ENCODE data around the gene AHNAK2. TPM values are rescaled to one million over a fixed set of nuclear protein-coding genes. Genes with fewer than 3 reads are reported as not detected.
A peak's percentile ranks its signal among the peaks of the same experiment; 100 is the strongest.

The AHNAK2 gene
- total RNA-seq, 6 donors from 2014 or later = 4.3 to 48.0 (median 12.9) TPM

DNA sequence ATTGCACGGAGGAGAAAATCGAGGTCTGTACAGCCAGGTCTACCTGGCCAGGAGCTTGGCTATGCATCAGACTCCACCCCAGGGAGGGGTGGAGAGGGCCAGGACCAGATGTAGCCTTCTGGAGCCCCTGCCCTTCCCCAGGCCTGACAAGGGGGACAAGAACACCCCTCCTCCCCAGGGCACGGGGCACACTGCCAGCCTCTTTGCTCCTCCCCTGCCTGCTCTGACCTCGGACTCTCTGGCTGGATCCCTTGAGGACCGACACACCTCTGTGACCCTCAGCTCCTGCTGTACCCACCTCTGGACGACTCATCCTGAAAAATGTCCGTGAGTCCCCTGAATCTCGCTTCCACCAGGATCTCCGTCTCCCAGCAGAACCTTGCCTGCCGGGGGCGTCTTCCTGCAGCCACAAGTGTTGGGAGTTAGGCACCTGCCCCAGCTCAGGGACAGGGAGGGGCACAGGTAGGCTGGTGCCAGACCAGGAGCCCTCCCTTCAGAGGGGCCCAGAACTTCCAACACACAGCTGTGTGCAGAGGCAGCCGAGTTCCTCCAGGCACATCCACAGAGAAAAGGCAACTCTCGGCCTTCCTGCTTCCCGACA lies 21.8 kb downstream of the AHNAK2 start:
- Histone ChIP-seq H3K27me3 (no peaks in the 10 kb centered on the region), H3K36me3 (no peaks in the 10 kb centered on the region), H3K4me3 (no peak overlapping the region), H3K27ac (no peak overlapping the region), H3K9me3 (no peaks in the 10 kb centered on the region), H3K4me1 (no peaks in the 10 kb centered on the region)
- DNase-seq = peak in 1 of 2 donors; percentile 31
- 86 to 89% methylated on average over 12 to 14 of the region's 14 CpGs for WGBS, 2 donors
- TF ChIP-seq POLR2A (IDR thresholded peaks at IDR 0.05) (no peak), EP300 (IDR thresholded peaks at IDR 0.05) (no peak), CTCF (IDR thresholded peaks at IDR 0.05) (no peak), POLR2AphosphoS5 (IDR thresholded peaks at IDR 0.05) (no peak)
- ATAC-seq (ENCODE audit: low FRiP score in 2 of 2) = peak in 1 of 2 donors; percentile 61

- Histone ChIP-seq H3K27ac (no peak overlapping the region), H3K27me3 (no peaks in the 10 kb centered on the region), H3K36me3 (no peaks in the 10 kb centered on the region), H3K4me3 (no peak overlapping the region), H3K4me1 (no peaks in the 10 kb centered on the region), H3K9me3 (no peaks in the 10 kb centered on the region)
- TF ChIP-seq EP300 (IDR thresholded peaks at IDR 0.05) (no peak), POLR2A (IDR thresholded peaks at IDR 0.05) (no peak), CTCF (IDR thresholded peaks at IDR 0.05) (no peak), POLR2AphosphoS5 (IDR thresholded peaks at IDR 0.05) (no peak)
- WGBS, 2 donors = 95% methylated on average over 3 of the region's 3 CpGs; no CpG with 5 or more reads in 1 of the 2 donors
- DNase-seq (no peak), ATAC-seq (ENCODE audit: low FRiP score in 2 of 2) (peak in 1 of 2 donors; percentile 39)
These were observed 22.8 kb downstream of the AHNAK2 start for GRCh38 chr14:104955396-104955770.

- H3K9me3 ChIP-seq = no peaks in the 10 kb centered on the region
- no peaks in the 10 kb centered on the region for H3K36me3 ChIP-seq
- no peak overlapping the region for H3K27ac ChIP-seq
- no peak overlapping the region for H3K4me3 ChIP-seq
- 77 to 82% methylated on average over 11 to 13 of the region's 13 CpGs for WGBS, 2 donors
- no peaks in the 10 kb centered on the region for H3K27me3 ChIP-seq
- TF ChIP-seq POLR2AphosphoS5 (IDR thresholded peaks at IDR 0.05) (no peak), CTCF (IDR thresholded peaks at IDR 0.05) (no peak)
- H3K4me1 ChIP-seq = no peaks in the 10 kb centered on the region
- ATAC-seq (ENCODE audit: low FRiP score in 2 of 2) (peak in 1 of 2 donors; percentile 30), DNase-seq (peak in 1 of 2 donors; percentile 34)
These were observed 23.3 kb downstream of the AHNAK2 start for GRCh38 chr14:104954746-104955395.

- H3K4me1 ChIP-seq = no peaks in the 10 kb centered on the region
- DNase-seq = peak in 1 of 2 donors; percentile 59
- no peak overlapping the region for H3K27ac ChIP-seq
- H3K4me3 ChIP-seq = no peak overlapping the region
- WGBS, 2 donors = 88 to 90% methylated on average over 26 of the region's 26 CpGs
- TF ChIP-seq POLR2A (IDR thresholded peaks at IDR 0.05) = no peak
- TF ChIP-seq CTCF (IDR thresholded peaks at IDR 0.05) = no peak
- no peak for TF ChIP-seq EP300 (IDR thresholded peaks at IDR 0.05)
- TF ChIP-seq POLR2AphosphoS5 (IDR thresholded peaks at IDR 0.05) = no peak
- peak; percentile 10 to 71 for ATAC-seq (ENCODE audit: low FRiP score in 2 of 2)
- no peaks in the 10 kb centered on the region for H3K9me3 ChIP-seq
- no peaks in the 10 kb centered on the region for H3K27me3 ChIP-seq
- no peaks in the 10 kb centered on the region for H3K36me3 ChIP-seq
These were observed 24.1 kb downstream of the AHNAK2 start for GRCh38 chr14:104953896-104954656.

Measured in upper lobe of left lung (tissue), 6 donors.